ENCODE data around the gene SLC38A9. TPM values are rescaled to one million over a fixed set of nuclear protein-coding genes. Genes with fewer than 3 reads are reported as not detected.

Gene SLC38A9
- total and polyA plus RNA-seq, 2 of the 8 experiments (the other 6 are each of a cell fraction or from before 2014, with no cell fraction given) = 29.2 to 43.7 TPM

DNA sequence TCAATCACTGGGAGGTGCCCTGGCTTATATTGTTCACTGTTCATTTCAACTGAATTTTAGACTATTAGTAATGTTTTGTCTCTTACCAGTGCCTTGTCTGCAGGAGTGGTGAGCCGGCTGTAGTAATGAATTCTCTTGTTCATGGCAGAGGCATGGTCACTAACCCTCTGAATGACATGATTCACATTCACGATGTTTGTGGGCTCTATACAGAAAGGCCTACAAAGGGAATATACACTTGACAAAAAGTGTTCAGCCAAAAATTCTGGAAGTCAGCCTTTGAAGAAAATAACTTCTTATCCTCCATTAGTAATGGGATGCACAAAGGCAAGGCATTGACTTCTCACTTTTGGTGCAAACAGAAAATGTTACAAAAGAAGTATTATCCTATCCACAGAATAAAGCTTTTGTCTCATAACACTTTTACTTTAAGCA, 39.6 kb downstream of the SLC38A9 start:
- Histone ChIP-seq H3K4ac (replicated peaks; ENCODE audit: insufficient read length, low read depth, low read length) (no peak overlapping the region), H3K14ac (ENCODE audit: insufficient read length) (no peak overlapping the region), H3K9me3 (ENCODE audit: insufficient read depth in 2 of 2, low read depth in 1 of 2, low read length in 1 of 2) (no peaks in the 10 kb centered on the region), H4K8ac (ENCODE audit: extremely low read depth, insufficient read depth, low read length) (no peak overlapping the region), H2BK20ac (ENCODE audit: low read length) (no peak overlapping the region), H3K36me3 (ENCODE audit: control insufficient read depth in 2 of 4, insufficient read depth in 4 of 4, low read length in 3 of 4) (peaks cover 0 to 20% (median 0%) of the 10 kb centered on the region in 4 experiments; a peak in 2 of 8 replicates), H3K4me1 (replicated peaks in 1 of 4; ENCODE audit: control insufficient read depth in 3 of 4, insufficient read depth in 4 of 4, low read length in 3 of 4) (no peaks in the 10 kb centered on the region), H2BK120ac (replicated peaks; ENCODE audit: low read depth, low read length) (no peak overlapping the region), H2AFZ (ENCODE audit: low read length) (no peak overlapping the region), H3K9ac (replicated peaks in 1 of 4; ENCODE audit: extremely low read depth in 1 of 4, low read depth in 3 of 4, low read length in 3 of 4) (no peak overlapping the region), H3K27me3 (replicated peaks in 1 of 4; ENCODE audit: control insufficient read depth in 3 of 4, extremely low read depth in 1 of 4, insufficient read depth in 3 of 4, low read length in 3 of 4) (no peaks in the 10 kb centered on the region), H2BK15ac (ENCODE audit: low read length) (no peak overlapping the region), H4K91ac (replicated peaks; ENCODE audit: insufficient read length, low read length) (no peak overlapping the region), H2BK12ac (ENCODE audit: low read depth, low read length) (no peak overlapping the region), H4K5ac (ENCODE audit: insufficient read length, low read depth, low read length) (no peak overlapping the region), H3K23me2 (ENCODE audit: low read depth, low read length) (no peaks in the 10 kb centered on the region), H3K18ac (ENCODE audit: extremely low read depth, low read length) (no peak overlapping the region), H2BK5ac (ENCODE audit: low read depth, low read length) (no peak overlapping the region), H3K79me2 (ENCODE audit: control insufficient read depth in 1 of 2, insufficient read depth in 2 of 2, low read length in 2 of 2) (no peaks in the 10 kb centered on the region), H3K56ac (replicated peaks; ENCODE audit: insufficient read length, low read depth, low read length) (no peak overlapping the region), H2AK5ac (ENCODE audit: low read depth, low read length) (no peak overlapping the region), H3K27ac (ENCODE audit: low read depth, low read length) (no peak overlapping the region), H3K4me3 (ENCODE audit: extremely low read depth in 1 of 4, insufficient read depth in 2 of 4, low read depth in 3 of 4, low read length in 4 of 4) (no peak overlapping the region), H3K79me1 (ENCODE audit: low read depth, low read length) (no peaks in the 10 kb centered on the region; the same call in 1 of the 2 replicates), H3K4me2 (ENCODE audit: insufficient read depth in 1 of 2, low read depth in 2 of 2, low read length in 2 of 2) (no peak overlapping the region), H3K23ac (ENCODE audit: insufficient read length) (no peak overlapping the region), H4K20me1 (replicated peaks in 1 of 2; ENCODE audit: control insufficient read depth in 1 of 2, insufficient read depth in 2 of 2, low read length in 2 of 2) (no peaks in the 10 kb centered on the region)
- ChIA-PET POLR2A (ENCODE audit: partially characterized antibody) (interaction anchor here (1.2 kb wide), 1 partner anchor 8 kb away, joined by 3 read pairs; no protein-coding TSS in a partner anchor), CTCF (ENCODE audit: partially characterized antibody) (no interaction called here)
- FAIRE-seq (no peak), DNase-seq (ENCODE audit: low read depth in 1 of 2, low spot score in 2 of 2) (no peak)
- WGBS, 2 experiments (ENCODE audit: extremely low coverage in 1 of 2, insufficient coverage in 1 of 2, insufficient read length in 1 of 2, insufficient replicate concordance in 2 of 2, low coverage in 1 of 2, low lambda C conversion rate in 2 of 2, missing lambda C conversion rate in 1 of 2) = 100% methylated on average over 2 of the region's 2 CpGs; no CpG with 5 or more reads in 1 of the 2 experiments
- TF ChIP-seq SP1 (IDR thresholded peaks at IDR 0.05; ENCODE audit: low read depth, low read length) (no peak), SP2 (IDR thresholded peaks at IDR 0.05; ENCODE audit: low read length) (no peak), SRF (IDR thresholded peaks at IDR 0.05; ENCODE audit: low read depth, low read length) (no peak), GTF2F1 (IDR thresholded peaks at IDR 0.05; ENCODE audit: borderline replicate concordance, low read depth, low read length) (no peak), NANOG (IDR thresholded peaks at IDR 0.05; ENCODE audit: insufficient read depth, low read depth, low read length, poor library complexity, severe bottlenecking) (no peak), BCL11A (IDR thresholded peaks at IDR 0.05; ENCODE audit: low read depth in 2 of 2, low read length in 2 of 2) (no peak), KDM5A (IDR thresholded peaks at IDR 0.05; ENCODE audit: low read length) (no peak), POU5F1 (IDR thresholded peaks at IDR 0.05; ENCODE audit: low read depth, low read length) (no peak), SIRT6 (IDR thresholded peaks at IDR 0.05; ENCODE audit: low read length) (no peak), MAFK (IDR thresholded peaks at IDR 0.05; ENCODE audit: low read depth, low read length) (no peak), RFX5 (IDR thresholded peaks at IDR 0.05; ENCODE audit: borderline replicate concordance, low read depth, low read length) (no peak), ASH2L (IDR thresholded peaks at IDR 0.05; ENCODE audit: low read length) (no peak)
- TF ChIP-seq, protein P1, sequence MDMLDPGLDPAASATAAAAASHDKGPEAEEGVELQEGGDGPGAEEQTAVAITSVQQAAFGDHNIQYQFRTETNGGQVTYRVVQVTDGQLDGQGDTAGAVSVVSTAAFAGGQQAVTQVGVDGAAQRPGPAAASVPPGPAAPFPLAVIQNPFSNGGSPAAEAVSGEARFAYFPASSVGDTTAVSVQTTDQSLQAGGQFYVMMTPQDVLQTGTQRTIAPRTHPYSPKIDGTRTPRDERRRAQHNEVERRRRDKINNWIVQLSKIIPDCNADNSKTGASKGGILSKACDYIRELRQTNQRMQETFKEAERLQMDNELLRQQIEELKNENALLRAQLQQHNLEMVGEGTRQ (IDR thresholded peaks at IDR 0.05; ENCODE audit: low read length) = no peak
- TF ChIP-seq, protein P2, sequence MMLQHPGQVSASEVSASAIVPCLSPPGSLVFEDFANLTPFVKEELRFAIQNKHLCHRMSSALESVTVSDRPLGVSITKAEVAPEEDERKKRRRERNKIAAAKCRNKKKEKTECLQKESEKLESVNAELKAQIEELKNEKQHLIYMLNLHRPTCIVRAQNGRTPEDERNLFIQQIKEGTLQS (IDR thresholded peaks at IDR 0.05; ENCODE audit: insufficient read depth, low read depth, low read length) = no peak

Data from H1 (cell line).